Naive B cell (primary cell): Measurements from ENCODE around the gene PRR5L. TPM values are rescaled to one million over a fixed set of nuclear protein-coding genes. Genes with fewer than 3 reads are reported as not detected.

ENCODE experiments used
- ATAC-seq, 2 donors: fragments of 150-1000 bp; cut with Tn5 transposase; 2 replicates each; pipeline ENCODE4 v1.10.0; 2021; ENCODE audit warnings: low read depth in 2 of 2, mild to moderate bottlenecking in 2 of 2, moderate library complexity in 2 of 2
- DNase-seq: peaks from one replicate; pipeline ENCODE4 v3.0.0; 2022
- H3K27ac Mint-ChIP-seq, 6 donors: one replicate each; pipeline ENCODE4 v1.8.0; 2020 to 2022; ENCODE audit warnings: mild to moderate bottlenecking in 6 of 6, mixed read lengths in 6 of 6, moderate library complexity in 5 of 6, inconsistent platforms in 2 of 6
- H3K27me3 Mint-ChIP-seq, 3 donors: one replicate each; pipeline ENCODE4 v1.8.0; 2021 to 2022; ENCODE audit warnings: mixed read lengths in 3 of 3, mild to moderate bottlenecking in 1 of 3
- H3K36me3 Mint-ChIP-seq, 2 donors: one replicate each; pipeline ENCODE4 v1.8.0; 2020 to 2022; ENCODE audit warnings: mixed read lengths in 2 of 2, inconsistent platforms in 1 of 2, mild to moderate bottlenecking in 1 of 2
- H3K4me1 Mint-ChIP-seq, 3 donors: one replicate each; pipeline ENCODE4 v1.8.0; 2020 to 2022; ENCODE audit warnings: mixed read lengths in 3 of 3, inconsistent platforms in 1 of 3, mild to moderate bottlenecking in 1 of 3, moderate library complexity in 1 of 3
- H3K4me3 Mint-ChIP-seq, 8 donors: one replicate each; pipeline ENCODE4 v1.8.0; 2020 to 2022; ENCODE audit warnings: mild to moderate bottlenecking in 8 of 8, mixed read lengths in 8 of 8, moderate library complexity in 8 of 8, inconsistent platforms in 2 of 8
- H3K9me3 Mint-ChIP-seq, 7 donors: one replicate each; pipeline ENCODE4 v1.8.0; 2020 to 2022; ENCODE audit warnings: mixed read lengths in 7 of 7, mild to moderate bottlenecking in 5 of 7, inconsistent platforms in 2 of 7, moderate library complexity in 1 of 7
- polyA plus RNA-seq, 6 donors: library from polyadenylated mRNA; unstranded; fragments of 300-500 nt; fragmentation: Illumina TruSeq; gene quantifications; one replicate each; pipeline ENCODE4 v1.2.3, GENCODE V29; 2021; ENCODE audit warnings: low read depth in 6 of 6

Gene PRR5L
- polyA plus RNA-seq, 6 donors from 2014 or later = 0.97 to 4.9 (median 1.9) TPM; not detected in 1

DNA sequence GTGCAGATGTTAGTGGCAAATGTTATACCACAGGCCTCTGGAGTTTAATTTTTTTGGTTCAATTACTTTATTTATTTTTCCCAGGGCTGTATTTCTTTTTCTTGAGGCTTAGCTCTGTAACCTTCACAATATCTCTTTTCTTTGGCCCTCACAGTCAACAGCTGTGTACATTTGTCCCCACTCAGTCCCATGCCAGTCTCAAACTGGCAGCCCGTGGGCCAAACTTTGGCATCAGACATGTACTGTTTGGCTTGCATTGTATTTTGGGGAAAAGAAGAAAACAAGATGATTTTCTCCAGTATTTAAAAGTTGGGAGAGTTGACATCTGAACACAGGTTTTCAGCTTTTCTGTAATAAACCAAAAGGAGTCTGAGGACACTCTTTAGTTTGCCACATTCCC is 87.1 kb downstream of the PRR5L start:
- DNase-seq = no peak
- no peaks in the 10 kb centered on the region for H3K36me3 Mint-ChIP-seq
- no peak overlapping the region for H3K27ac Mint-ChIP-seq
- H3K4me1 Mint-ChIP-seq = peaks cover 2 to 9% (median 3%) of the 10 kb centered on the region in 3 donors
- H3K27me3 Mint-ChIP-seq = peaks cover 2 to 9% (median 7%) of the 10 kb centered on the region in 3 donors
- no peaks in the 10 kb centered on the region for H3K9me3 Mint-ChIP-seq
- no peak for ATAC-seq
- H3K4me3 Mint-ChIP-seq = no peak overlapping the region

- Mint-ChIP-seq H3K4me1 (peaks cover 0 to 9% (median 6%) of the 10 kb centered on the region in 3 donors), H3K36me3 (no peaks in the 10 kb centered on the region), H3K4me3 (no peak overlapping the region), H3K9me3 (no peaks in the 10 kb centered on the region), H3K27me3 (peaks cover 0 to 4% (median 0%) of the 10 kb centered on the region in 3 donors), H3K27ac (no peak overlapping the region)
- no peak for ATAC-seq
- DNase-seq = no peak
These were observed 89.3 kb downstream of the PRR5L start for GRCh38 chr11:36385121-36385970.

- no peak overlapping the region for H3K4me3 Mint-ChIP-seq
- H3K9me3 Mint-ChIP-seq = no peaks in the 10 kb centered on the region
- ATAC-seq (no peak), DNase-seq (no peak)
- peak overlapping the region in 1 of 6 donors; percentile 27 for H3K27ac Mint-ChIP-seq
- H3K27me3 Mint-ChIP-seq = no peaks in the 10 kb centered on the region
- peaks cover 9 to 17% (median 15%) of the 10 kb centered on the region in 3 donors for H3K4me1 Mint-ChIP-seq
- no peaks in the 10 kb centered on the region for H3K36me3 Mint-ChIP-seq
These were observed 90.3 kb downstream of the PRR5L start for GRCh38 chr11:36386411-36386810.

- H3K27me3 Mint-ChIP-seq = no peaks in the 10 kb centered on the region
- peaks cover 0 to 8% of the 10 kb centered on the region in 2 donors for H3K36me3 Mint-ChIP-seq
- ATAC-seq = no peak
- no peak overlapping the region for H3K4me3 Mint-ChIP-seq
- DNase-seq = no peak
- peaks cover 24 to 31% (median 29%) of the 10 kb centered on the region in 3 donors for H3K4me1 Mint-ChIP-seq
- no peak overlapping the region for H3K27ac Mint-ChIP-seq
- H3K9me3 Mint-ChIP-seq = peaks cover 0 to 6% (median 0%) of the 10 kb centered on the region in 7 donors
These were observed 92.0 kb downstream of the PRR5L start for GRCh38 chr11:36388071-36388470.

DNA sequence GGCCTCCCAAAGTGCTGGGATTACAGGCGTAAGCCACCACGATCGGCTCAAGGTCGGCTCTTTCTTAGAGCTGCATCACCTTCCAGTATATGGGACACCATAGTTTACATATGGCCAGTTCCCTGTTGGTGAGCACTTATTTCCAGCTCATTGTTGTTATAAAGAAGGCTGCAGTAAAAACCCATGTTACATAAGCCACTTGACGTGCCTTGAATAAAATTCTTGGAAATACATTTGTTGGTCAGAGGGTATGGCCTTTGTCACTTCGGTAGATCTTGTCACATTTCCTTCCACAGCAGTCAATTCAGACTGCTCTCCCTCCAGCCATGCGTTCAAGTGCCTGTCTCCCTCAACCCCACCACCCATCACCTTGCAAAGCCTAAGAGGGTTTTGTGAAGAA is 92.9 kb downstream of the PRR5L start:
- Mint-ChIP-seq H3K4me1 (peaks cover 30 to 35% (median 30%) of the 10 kb centered on the region in 3 donors), H3K27me3 (no peaks in the 10 kb centered on the region), H3K36me3 (peaks cover 0 to 8% of the 10 kb centered on the region in 2 donors), H3K9me3 (peaks cover 0 to 6% (median 0%) of the 10 kb centered on the region in 7 donors), H3K27ac (peak overlapping the region in 1 of 6 donors; percentile 22), H3K4me3 (no peak overlapping the region)
- DNase-seq (no peak), ATAC-seq (no peak)

- Mint-ChIP-seq H3K4me3 (peak overlapping the region in 1 of 8 donors; percentile 67), H3K27ac (peak overlapping the region in 2 of 6 donors; percentile 67 to 87), H3K27me3 (no peaks in the 10 kb centered on the region), H3K9me3 (peaks cover 0 to 6% (median 0%) of the 10 kb centered on the region in 7 donors), H3K36me3 (peaks cover 0 to 8% of the 10 kb centered on the region in 2 donors), H3K4me1 (peaks cover 36 to 39% (median 38%) of the 10 kb centered on the region in 3 donors)
- ATAC-seq (no peak), DNase-seq (no peak)
These were observed 93.7 kb downstream of the PRR5L start for GRCh38 chr11:36389811-36390210.

DNA sequence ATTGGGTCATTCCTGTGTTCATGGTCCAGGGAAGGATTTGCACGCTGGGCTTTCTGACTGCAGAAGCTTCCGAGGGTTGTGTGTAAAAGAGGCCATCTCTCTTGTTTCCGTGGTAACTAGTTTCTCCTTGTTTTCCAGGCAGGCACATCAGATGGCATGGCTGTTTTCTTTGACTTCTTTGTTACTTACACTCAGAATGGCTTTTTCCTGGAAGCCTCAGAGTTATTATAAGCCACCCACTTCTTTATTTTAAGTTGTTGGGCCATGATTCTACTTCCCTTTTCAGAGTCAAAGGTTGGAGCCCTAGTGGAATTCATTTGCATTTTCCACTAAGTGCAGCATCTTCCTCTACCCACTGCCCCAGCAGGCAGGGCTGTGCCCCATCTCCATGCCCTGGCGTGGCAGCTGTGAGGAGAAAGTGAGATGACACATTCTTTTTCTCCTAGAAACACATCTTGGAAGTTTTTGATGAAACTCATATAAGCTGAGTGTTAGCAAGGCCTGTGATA is 94.9 kb downstream of the PRR5L start:
- peaks cover 36 to 39% (median 38%) of the 10 kb centered on the region in 3 donors for H3K4me1 Mint-ChIP-seq
- DNase-seq = peak; percentile 42
- peak overlapping the region in 4 of 8 donors; percentile 55 to 78 (median 65) for H3K4me3 Mint-ChIP-seq
- H3K27ac Mint-ChIP-seq = peak overlapping the region in 3 of 6 donors; percentile 54 to 88 (median 72)
- peak; percentile 98 for ATAC-seq
- peaks cover 0 to 8% of the 10 kb centered on the region in 2 donors for H3K36me3 Mint-ChIP-seq
- H3K9me3 Mint-ChIP-seq = peaks cover 0 to 6% (median 0%) of the 10 kb centered on the region in 7 donors
- no peaks in the 10 kb centered on the region for H3K27me3 Mint-ChIP-seq

GRCh38 chr11:36392196-36392595 is 96.1 kb downstream of the PRR5L start:
- H3K36me3 Mint-ChIP-seq = peaks cover 0 to 8% of the 10 kb centered on the region in 2 donors
- DNase-seq (no peak), ATAC-seq (no peak)
- no peak overlapping the region for H3K27ac Mint-ChIP-seq
- H3K9me3 Mint-ChIP-seq = peaks cover 0 to 6% (median 0%) of the 10 kb centered on the region in 7 donors
- peak overlapping the region in 2 of 8 donors; percentile 48 to 59 for H3K4me3 Mint-ChIP-seq
- peaks cover 36 to 39% (median 38%) of the 10 kb centered on the region in 3 donors for H3K4me1 Mint-ChIP-seq
- H3K27me3 Mint-ChIP-seq = no peaks in the 10 kb centered on the region

DNA sequence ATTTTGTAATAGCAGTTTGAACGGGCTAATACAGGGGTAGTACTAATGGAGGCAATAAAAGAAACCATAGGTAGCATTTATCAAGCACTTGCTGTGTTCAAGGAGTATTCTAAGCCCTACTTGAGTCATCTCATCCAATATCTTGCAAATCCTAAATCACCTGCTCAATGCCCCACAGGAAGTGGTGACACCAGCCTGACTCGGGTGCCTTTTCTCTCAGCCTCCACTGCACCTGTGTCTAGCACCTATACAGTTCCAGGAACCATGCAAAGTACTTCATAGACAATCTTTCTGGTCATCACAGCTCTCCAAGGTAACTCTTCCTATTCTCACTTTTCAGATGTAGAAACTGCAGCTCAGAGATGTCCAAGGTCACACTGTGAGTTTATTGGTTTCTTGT is 98.0 kb downstream of the PRR5L start:
- Mint-ChIP-seq H3K27ac (peak overlapping the region in 1 of 6 donors; percentile 26), H3K4me1 (peaks cover 36 to 44% (median 42%) of the 10 kb centered on the region in 3 donors), H3K36me3 (peaks cover 0 to 8% of the 10 kb centered on the region in 2 donors), H3K4me3 (no peak overlapping the region), H3K27me3 (no peaks in the 10 kb centered on the region), H3K9me3 (peaks cover 0 to 6% (median 0%) of the 10 kb centered on the region in 7 donors)
- DNase-seq (no peak), ATAC-seq (no peak)

DNA sequence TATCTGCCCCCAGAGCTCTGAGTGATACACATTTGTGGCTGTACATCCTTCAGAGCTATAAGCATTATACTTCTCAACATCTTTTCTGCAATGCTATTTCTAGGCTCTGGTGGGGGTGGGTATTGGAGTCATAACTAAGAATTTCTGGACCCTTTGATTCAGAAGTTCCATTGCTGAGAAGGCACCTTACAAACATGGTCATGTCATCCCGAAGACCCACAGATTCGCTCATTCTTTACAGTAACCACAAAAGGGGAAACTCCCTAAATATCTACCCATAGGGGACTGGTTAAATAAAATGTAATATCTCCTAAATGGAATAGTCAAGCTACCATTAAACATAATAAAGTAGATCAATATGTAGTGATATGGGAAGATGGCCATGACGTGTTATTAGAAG is 98.8 kb downstream of the PRR5L start:
- H3K27ac Mint-ChIP-seq = peak overlapping the region in 1 of 6 donors; percentile 4
- no peaks in the 10 kb centered on the region for H3K27me3 Mint-ChIP-seq
- no peak overlapping the region for H3K4me3 Mint-ChIP-seq

DNA sequence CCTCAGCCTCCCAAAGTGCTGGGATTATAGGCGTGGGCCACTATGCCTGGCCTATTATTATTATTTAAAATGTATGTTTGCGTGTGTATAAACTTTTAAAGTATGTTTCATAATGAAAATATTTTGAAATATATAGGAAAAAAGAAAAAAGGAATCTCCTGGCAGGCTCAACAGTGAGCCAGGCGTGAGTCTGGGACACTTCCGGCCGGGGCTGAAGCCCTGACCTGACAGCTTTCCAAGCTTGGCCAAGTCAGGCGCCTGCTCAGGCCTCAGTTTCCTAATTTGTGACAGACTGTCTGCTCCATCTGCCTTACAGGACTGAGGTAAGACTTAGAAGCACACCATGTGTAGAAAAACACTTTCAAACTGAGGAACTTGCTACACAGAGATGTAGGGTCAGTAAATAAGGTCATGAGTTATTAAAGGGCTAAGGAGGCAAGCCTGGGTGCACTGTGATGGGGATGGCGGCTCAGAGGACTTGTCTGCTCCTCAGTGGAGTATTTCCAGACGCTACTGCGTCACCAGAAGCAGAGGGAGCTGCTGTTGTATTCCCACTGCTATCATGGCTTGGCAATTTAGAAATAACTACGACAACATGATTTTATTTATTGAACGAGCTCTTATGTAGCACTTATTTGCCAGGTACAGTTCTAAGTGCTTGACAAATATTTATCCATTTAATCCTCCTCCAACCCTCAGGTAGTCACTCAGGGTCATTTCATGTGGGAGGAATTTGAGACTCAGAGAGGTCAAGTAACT is 100.1 kb downstream of the PRR5L start:
- H3K4me3 Mint-ChIP-seq = no peak overlapping the region
- peaks cover 0 to 8% of the 10 kb centered on the region in 2 donors for H3K36me3 Mint-ChIP-seq
- ATAC-seq (no peak), DNase-seq (no peak)
- no peak overlapping the region for H3K27ac Mint-ChIP-seq
- peaks cover 0 to 6% (median 0%) of the 10 kb centered on the region in 7 donors for H3K9me3 Mint-ChIP-seq
- H3K27me3 Mint-ChIP-seq = no peaks in the 10 kb centered on the region
- H3K4me1 Mint-ChIP-seq = peaks cover 43 to 57% (median 50%) of the 10 kb centered on the region in 3 donors

More for the DNA sequence above, 98.8 kb downstream of the PRR5L start:
- DNase-seq (no peak), ATAC-seq (no peak)
- H3K4me1 Mint-ChIP-seq = peaks cover 43 to 50% (median 50%) of the 10 kb centered on the region in 3 donors
- peaks cover 0 to 6% (median 0%) of the 10 kb centered on the region in 7 donors for H3K9me3 Mint-ChIP-seq
- peaks cover 0 to 8% of the 10 kb centered on the region in 2 donors for H3K36me3 Mint-ChIP-seq

DNA sequence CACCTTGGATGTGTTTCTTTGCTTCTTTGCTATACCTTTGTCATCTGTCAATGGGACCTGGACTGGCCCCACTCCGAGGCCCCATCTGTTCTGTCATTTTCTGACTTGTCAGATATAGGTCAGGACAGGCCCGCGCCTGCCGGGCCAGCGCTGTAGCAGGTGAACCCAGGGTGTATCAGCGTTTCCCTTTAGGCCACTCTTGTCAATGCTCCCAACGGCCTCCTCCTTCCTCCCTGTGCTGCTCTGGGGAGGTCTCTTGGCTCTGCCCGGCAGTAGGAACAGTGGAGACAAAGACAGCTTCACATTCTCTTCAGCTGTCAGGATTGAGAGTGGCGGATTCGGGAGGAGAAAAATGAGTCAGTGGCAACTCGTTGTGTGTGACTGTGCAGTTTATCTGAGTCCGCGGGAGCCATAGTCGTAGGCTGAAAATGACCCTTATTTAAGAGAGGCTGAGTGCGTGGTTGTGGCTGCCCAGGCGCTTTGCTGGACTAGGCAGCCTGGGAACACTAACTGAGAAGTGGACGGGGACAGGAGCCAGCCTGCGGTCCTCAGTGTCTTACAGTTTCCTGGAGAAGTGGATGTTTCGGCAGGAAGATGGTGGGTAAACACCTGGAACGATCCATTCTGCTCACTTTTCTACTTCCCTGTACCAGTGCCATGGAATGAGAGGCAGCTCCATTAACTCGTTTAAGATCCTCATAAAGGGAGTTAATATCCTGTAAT is 102.3 kb downstream of the PRR5L start:
- Mint-ChIP-seq H3K36me3 (no peaks in the 10 kb centered on the region), H3K4me3 (peak overlapping the region in 2 of 8 donors; percentile 10 to 95), H3K27me3 (no peaks in the 10 kb centered on the region), H3K4me1 (peaks cover 38 to 52% (median 51%) of the 10 kb centered on the region in 3 donors), H3K27ac (peak overlapping the region in 2 of 6 donors; percentile 42 to 70), H3K9me3 (no peaks in the 10 kb centered on the region)
- no peak for ATAC-seq
- DNase-seq = no peak
